K562 (cell line): Measurements from ENCODE around the gene SHISA3. TPM values are rescaled to one million over a fixed set of nuclear protein-coding genes. Genes with fewer than 3 reads are reported as not detected.

Experiments used
- ATAC-seq: fragments of 200-7000 bp; cut with Tn5 transposase; 3 replicates; pipeline ENCODE4 v1.9.1; 2020; ENCODE audit warnings: moderate library complexity
- BruUV-seq: library from RNA; stranded (reverse); fragments of 400-500 nt; replicated peaks from 2 replicates; lab custom pipeline; 2021; lab: Mats Ljungman, UMichigan
- CTCF ChIA-PET: fragments of 300-600 bp; formaldehyde crosslinking; extraction: SDS; loops from one replicate; lab custom pipeline; 2021; ENCODE audit warnings: low intra/inter-chr PET ratio; lab: Yijun Ruan, JAX
- POLR2A ChIA-PET: fragments of 300-600, 350-650 bp; sonication (Branson Sonifier 250); formaldehyde crosslinking; extraction: SDS; loops from one replicate; lab custom pipeline; 2021; ENCODE audit warnings: antibody characterized with exemption, inconsistent platforms; lab: Yijun Ruan, JAX
- DNase-seq, 4 experiments: peaks; one replicate each; pipeline versions ENCODE4 v3.0.0 to v3.0.0-alpha.2; 2011 to 2018; ENCODE audit warnings: low spot score in 3 of 4, mixed read lengths in 3 of 4; ENCODE audit errors: extremely low read depth in 1 of 4
- FAIRE-seq: peaks from 2 replicates; lab custom pipeline; 2011; peaks lifted over from hg19 to GRCh38; lab: Jason Lieb, UNC
- H2AFZ ChIP-seq: 2 replicates; pipeline ENCODE4 v1.6.0; 2011; ENCODE audit warnings: low read depth, low read length, control low read depth, inconsistent platforms
- H3K27ac ChIP-seq: fragments of 200-600 bp; 3 replicates; pipeline ENCODE4 v1.8.0; 2011; ENCODE audit warnings: low read depth, mild to moderate bottlenecking, control low read depth, inconsistent platforms, low read length, moderate library complexity, mixed read lengths; ENCODE audit errors: extremely low read depth
- H3K27me3 ChIP-seq, 2 experiments: fragments of 300-600 bp in 1 of 2; 2 replicates in 1 of 2; 3 replicates in 1 of 2; pipeline versions ENCODE4 v1.6.0 to v1.8.0; 2011; ENCODE audit warnings: inconsistent platforms in 2 of 2, low read length in 2 of 2, mild to moderate bottlenecking in 1 of 2, mixed read lengths in 1 of 2, moderate library complexity in 1 of 2; ENCODE audit not compliant: control insufficient read depth in 2 of 2, insufficient read depth in 2 of 2
- H3K36me3 ChIP-seq: fragments of 300-600 bp; 3 replicates; pipeline ENCODE4 v1.8.0; 2011; ENCODE audit warnings: mild to moderate bottlenecking, low read length, inconsistent platforms; ENCODE audit not compliant: control insufficient read depth, insufficient read depth
- H3K4me1 ChIP-seq, 2 experiments: fragments of 200-600 bp in 1 of 2; replicated peaks in 1 of 2; 2 replicates in 1 of 2; 3 replicates in 1 of 2; pipeline versions ENCODE4 v1.5.1 to v1.8.0; 2011; ENCODE audit warnings: inconsistent platforms in 2 of 2, low read length in 2 of 2, mild to moderate bottlenecking in 1 of 2, mixed read lengths in 1 of 2, moderate library complexity in 1 of 2; ENCODE audit not compliant: control insufficient read depth in 2 of 2, insufficient read depth in 2 of 2
- H3K4me2 ChIP-seq: 2 replicates; pipeline ENCODE4 v1.6.1; 2011; ENCODE audit warnings: low read length, control low read depth, inconsistent platforms, mixed read lengths; ENCODE audit not compliant: insufficient read depth
- H3K4me3 ChIP-seq: fragments of 200-600 bp; sonication (generic), shearing (Covaris generic); 2 replicates; pipeline ENCODE4 v1.5.1; 2016; ENCODE audit warnings: control low read depth, inconsistent platforms
- H3K79me2 ChIP-seq: fragments of 200-600 bp; 3 replicates; pipeline ENCODE4 v1.8.0; 2011; ENCODE audit warnings: low read length, inconsistent platforms; ENCODE audit not compliant: control insufficient read depth, insufficient read depth
- H3K9ac ChIP-seq, 2 experiments: 2 replicates each; pipeline versions ENCODE4 v1.6.0 to v1.6.1; 2011; ENCODE audit warnings: low read depth in 2 of 2, low read length in 2 of 2, control low read depth in 1 of 2, inconsistent platforms in 1 of 2, mild to moderate bottlenecking in 1 of 2, mixed read lengths in 1 of 2; ENCODE audit not compliant: insufficient read depth in 1 of 2
- H3K9me1 ChIP-seq: one replicate; pipeline ENCODE4 v1.6.0; 2011; ENCODE audit warnings: inconsistent platforms, mild to moderate bottlenecking, low read length, moderate library complexity; ENCODE audit not compliant: control insufficient read depth, insufficient read depth
- H3K9me3 ChIP-seq: replicated peaks from 2 replicates; pipeline ENCODE4 v1.5.1; 2011; ENCODE audit warnings: low read depth, low read length, inconsistent platforms; ENCODE audit not compliant: control insufficient read depth, insufficient read depth
- H4K20me1 ChIP-seq: replicated peaks from 2 replicates; pipeline ENCODE4 v1.6.1; 2011; ENCODE audit warnings: low read length, inconsistent platforms, mixed read lengths; ENCODE audit not compliant: control insufficient read depth, insufficient read depth
- BRD4 ChIP-seq: fragments of 200-600 bp; sonication (generic); IDR thresholded peaks from 2 replicates; pipeline ENCODE4 v1.6.1; 2017; ENCODE audit warnings: inconsistent platforms
- BRF1 ChIP-seq: IDR thresholded peaks from 3 replicates; pipeline ENCODE4 v1.6.1; 2011; ENCODE audit warnings: borderline replicate concordance, mild to moderate bottlenecking; ENCODE audit not compliant: insufficient read length; ENCODE audit errors: extremely low read depth
- GABPB2 ChIP-seq: fragments of 250-450 bp; sonication (Bioruptor Pico); conservative IDR thresholded peaks from 2 replicates; pipeline ENCODE4 v1.5.1; 2021; ENCODE audit warnings: mild to moderate bottlenecking
- OTX1 ChIP-seq: fragments of 450-650 bp; formaldehyde crosslinking; IDR thresholded peaks from 2 replicates; pipeline ENCODE4 v1.4.0; 2022; ENCODE audit warnings: mild to moderate bottlenecking
- RBM15 ChIP-seq: fragments of 200-400 bp; formaldehyde crosslinking; IDR thresholded peaks from 2 replicates; pipeline ENCODE4 v1.6.1; 2018; ENCODE audit warnings: mild to moderate bottlenecking, low read length, moderate library complexity; ENCODE audit not compliant: insufficient read depth
- SIN3A ChIP-seq, 2 experiments: fragments of 150-350 bp in 1 of 2; IDR thresholded peaks; 2 replicates each; pipeline ENCODE4 v1.6.1; 2011 to 2016; ENCODE audit warnings: borderline replicate concordance in 2 of 2, low read depth in 2 of 2, low read length in 2 of 2, mild to moderate bottlenecking in 2 of 2, moderate library complexity in 2 of 2; ENCODE audit not compliant: control insufficient read depth in 1 of 2
- SMARCA4 ChIP-seq: fragments of 450-650 bp; IDR thresholded peaks from 2 replicates; pipeline ENCODE4 v1.6.1; 2016
- SRSF9 ChIP-seq: fragments of 200-400 bp; formaldehyde crosslinking; IDR thresholded peaks from 2 replicates; pipeline ENCODE4 v1.6.1; 2017; ENCODE audit warnings: low read depth, low read length, borderline replicate concordance
- STAG1 ChIP-seq: sonication (generic); formaldehyde crosslinking; IDR thresholded peaks from 2 replicates; pipeline ENCODE4 v1.5.0; 2020; ENCODE audit warnings: missing genetic modification reagents, borderline replicate concordance
- ZNF79 ChIP-seq: fragments of 250-450 bp; sonication (Bioruptor Pico); IDR thresholded peaks from 2 replicates; pipeline ENCODE4 v1.4.0; 2020; ENCODE audit warnings: low read depth, mild to moderate bottlenecking, moderate library complexity
- WGBS: fragments of 100-300 bp; shearing (Covaris generic); methylation state at CpG from one replicate; pipeline ENCODE4 v1.1.6; 2016; ENCODE audit warnings: low coverage, mixed read lengths; ENCODE audit not compliant: insufficient coverage; ENCODE audit errors: missing lambda C conversion rate; 5-methylcytosine and 5-hydroxymethylcytosine counted together
- in situ Hi-C: fragments of 300-500 bp; cut with MboI; formaldehyde crosslinking; loops from 4 replicates; pipeline ENCODE4 v1.15.0; 2018; ENCODE audit warnings: inconsistent platforms, mixed read lengths
- intact Hi-C: fragments of 100-400 bp; cut with micrococcal nuclease; formaldehyde crosslinking; loops from 2 replicates; pipeline ENCODE4 v1.14.2; 2022
- polyA plus RNA-seq, 8 experiments: library from polyadenylated mRNA; depleted of rRNA in 4 of 8; stranded (reverse) in 5 of 8; unstranded in 3 of 8; fragments of >200 nt; fragmentation: Nextera tagmentation in 2 of 8; fragmentation: Illumina TruSeq in 1 of 8; extraction: Ambion mirVana in 2 of 8; extraction: Trizol in 1 of 8; gene quantifications; 2 replicates each; pipeline versions ENCODE4 v1.2.1 to v1.2.3, GENCODE V29; 2011 to 2014; ENCODE audit warnings: inconsistent platforms in 1 of 8, missing spikeins in 1 of 8
- total RNA-seq, 7 experiments: library from RNA; depleted of rRNA in 6 of 7; stranded (reverse); fragments of >200 nt in 6 of 7; fragmentation: Illumina TruSeq in 2 of 7; extraction: Trizol in 2 of 7; gene quantifications; 2 replicates each; pipeline versions ENCODE4 v1.2.1 to v1.2.3, GENCODE V29; 2011 to 2021; ENCODE audit warnings: low replicate concordance in 1 of 7
- TF ChIP-seq, protein P1 (sequence below): fragments of 450-650 bp; IDR thresholded peaks from 2 replicates; pipeline ENCODE4 v1.6.1; 2018; ENCODE audit not compliant: partially characterized antibody
- TF ChIP-seq, protein P2 (sequence below), 3 experiments: fragments of 200-800 bp in 1 of 3; sonication (Bioruptor generic) in 1 of 3; sonication (generic) in 1 of 3; formaldehyde crosslinking in 1 of 3; IDR thresholded peaks; 2 replicates each; pipeline versions ENCODE4 v1.6.1 to v1.8.0; 2016 to 2022; ENCODE audit warnings: mild to moderate bottlenecking in 2 of 3, missing compliant biosample characterization in 2 of 3, missing genetic modification characterization in 2 of 3, missing genetic modification reagents in 1 of 3
- TF ChIP-seq, protein P3 (sequence below): IDR thresholded peaks from 2 replicates; pipeline ENCODE4 v1.6.1; 2014; ENCODE audit warnings: antibody characterized with exemption

Gene SHISA3
- total and polyA plus RNA-seq, 9 of the 15 experiments (the other 6 are each of a cell fraction or from before 2014, with no cell fraction given) = not detected

DNA sequence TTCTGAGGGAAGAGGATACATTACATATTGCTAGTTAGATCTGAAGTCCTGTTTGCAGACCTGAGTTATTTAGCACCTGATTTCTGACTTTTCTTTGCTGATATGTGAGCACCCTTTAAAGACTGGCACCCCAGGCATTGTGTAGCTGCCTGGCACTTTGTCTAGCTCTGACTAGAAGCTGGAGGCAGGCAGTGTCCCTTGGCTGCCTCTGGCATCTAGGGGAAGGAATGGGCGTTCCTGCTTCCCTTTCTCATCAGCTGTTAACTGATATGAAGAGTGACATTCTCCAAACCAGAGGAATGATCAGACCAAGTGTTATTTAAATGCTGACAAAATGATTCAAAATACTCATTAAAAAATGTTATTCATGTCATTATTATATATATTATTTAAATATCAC, 30.3 kb upstream of the SHISA3 start:
- no peak for FAIRE-seq
- no peak for ATAC-seq

More for the DNA sequence above, 30.3 kb upstream of the SHISA3 start:
- Histone ChIP-seq H3K9ac (no peak overlapping the region), H3K4me3 (no peak overlapping the region), H3K79me2 (no peaks in the 10 kb centered on the region), H3K27ac (no peak overlapping the region), H3K36me3 (no peaks in the 10 kb centered on the region), H4K20me1 (no peaks in the 10 kb centered on the region), H3K9me3 (no peaks in the 10 kb centered on the region), H3K27me3 (no peaks in the 10 kb centered on the region), H3K9me1 (no peaks in the 10 kb centered on the region), H3K4me1 (no peaks in the 10 kb centered on the region), H2AFZ (no peak overlapping the region), H3K4me2 (no peak overlapping the region)
- DNase-seq = no peak
- in situ Hi-C loops = no loop called here
- TF ChIP-seq SMARCA4 = no peak
- TF ChIP-seq RBM15 = no peak
- TF ChIP-seq, protein P1, sequence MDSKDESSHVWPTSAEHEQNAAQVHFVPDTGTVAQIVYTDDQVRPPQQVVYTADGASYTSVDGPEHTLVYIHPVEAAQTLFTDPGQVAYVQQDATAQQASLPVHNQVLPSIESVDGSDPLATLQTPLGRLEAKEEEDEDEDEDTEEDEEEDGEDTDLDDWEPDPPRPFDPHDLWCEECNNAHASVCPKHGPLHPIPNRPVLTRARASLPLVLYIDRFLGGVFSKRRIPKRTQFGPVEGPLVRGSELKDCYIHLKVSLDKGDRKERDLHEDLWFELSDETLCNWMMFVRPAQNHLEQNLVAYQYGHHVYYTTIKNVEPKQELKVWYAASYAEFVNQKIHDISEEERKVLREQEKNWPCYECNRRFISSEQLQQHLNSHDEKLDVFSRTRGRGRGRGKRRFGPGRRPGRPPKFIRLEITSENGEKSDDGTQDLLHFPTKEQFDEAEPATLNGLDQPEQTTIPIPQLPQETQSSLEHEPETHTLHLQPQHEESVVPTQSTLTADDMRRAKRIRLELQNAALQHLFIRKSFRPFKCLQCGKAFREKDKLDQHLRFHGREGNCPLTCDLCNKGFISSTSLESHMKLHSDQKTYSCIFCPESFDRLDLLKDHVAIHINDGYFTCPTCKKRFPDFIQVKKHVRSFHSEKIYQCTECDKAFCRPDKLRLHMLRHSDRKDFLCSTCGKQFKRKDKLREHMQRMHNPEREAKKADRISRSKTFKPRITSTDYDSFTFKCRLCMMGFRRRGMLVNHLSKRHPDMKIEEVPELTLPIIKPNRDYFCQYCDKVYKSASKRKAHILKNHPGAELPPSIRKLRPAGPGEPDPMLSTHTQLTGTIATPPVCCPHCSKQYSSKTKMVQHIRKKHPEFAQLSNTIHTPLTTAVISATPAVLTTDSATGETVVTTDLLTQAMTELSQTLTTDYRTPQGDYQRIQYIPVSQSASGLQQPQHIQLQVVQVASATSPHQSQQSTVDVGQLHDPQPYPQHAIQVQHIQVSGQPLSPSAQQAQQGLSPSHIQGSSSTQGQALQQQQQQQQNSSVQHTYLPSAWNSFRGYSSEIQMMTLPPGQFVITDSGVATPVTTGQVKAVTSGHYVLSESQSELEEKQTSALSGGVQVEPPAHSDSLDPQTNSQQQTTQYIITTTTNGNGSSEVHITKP = no peak
- no peak for TF ChIP-seq BRD4
- TF ChIP-seq, protein P2, sequence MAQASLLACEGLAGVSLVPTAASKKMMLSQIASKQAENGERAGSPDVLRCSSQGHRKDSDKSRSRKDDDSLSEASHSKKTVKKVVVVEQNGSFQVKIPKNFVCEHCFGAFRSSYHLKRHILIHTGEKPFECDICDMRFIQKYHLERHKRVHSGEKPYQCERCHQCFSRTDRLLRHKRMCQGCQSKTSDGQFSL (CRISPR knock-in tag; IDR thresholded peaks at IDR 0.05) = no peak
- TF ChIP-seq, protein P2 (tag; IDR thresholded peaks at IDR 0.05) = no peak
- no peak for TF ChIP-seq ZNF79 (CRISPR knock-in tag)
- no peak for TF ChIP-seq BRF1
- no peak for TF ChIP-seq GABPB2 (CRISPR knock-in tag)
- no peak for TF ChIP-seq SRSF9
- TF ChIP-seq, protein P3, sequence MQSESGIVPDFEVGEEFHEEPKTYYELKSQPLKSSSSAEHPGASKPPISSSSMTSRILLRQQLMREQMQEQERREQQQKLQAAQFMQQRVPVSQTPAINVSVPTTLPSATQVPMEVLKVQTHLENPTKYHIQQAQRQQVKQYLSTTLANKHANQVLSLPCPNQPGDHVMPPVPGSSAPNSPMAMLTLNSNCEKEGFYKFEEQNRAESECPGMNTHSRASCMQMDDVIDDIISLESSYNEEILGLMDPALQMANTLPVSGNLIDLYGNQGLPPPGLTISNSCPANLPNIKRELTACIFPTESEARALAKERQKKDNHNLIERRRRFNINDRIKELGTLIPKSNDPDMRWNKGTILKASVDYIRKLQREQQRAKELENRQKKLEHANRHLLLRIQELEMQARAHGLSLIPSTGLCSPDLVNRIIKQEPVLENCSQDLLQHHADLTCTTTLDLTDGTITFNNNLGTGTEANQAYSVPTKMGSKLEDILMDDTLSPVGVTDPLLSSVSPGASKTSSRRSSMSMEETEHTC = no peak
- TF ChIP-seq STAG1 = no peak
- TF ChIP-seq SIN3A (IDR thresholded peaks at IDR 0.05; ENCODE audit: borderline replicate concordance in 2 of 2, control insufficient read depth in 1 of 2, low read depth in 2 of 2, low read length in 2 of 2) = no peak
- no peak for TF ChIP-seq OTX1 (CRISPR knock-in tag)
- CTCF ChIA-PET = no interaction called here
- POLR2A ChIA-PET = interaction anchor here (0.7 kb wide), 1 partner anchor 46 kb away, joined by 3 read pairs; no protein-coding TSS in a partner anchor
- 8% methylated on average over 1 of the region's 1 CpG for WGBS
- no TSS peak for BruUV-seq
- intact Hi-C loops = no loop called here
